ENCODE data around the gene ACTR5. TPM values are rescaled to one million over a fixed set of nuclear protein-coding genes. Genes with fewer than 3 reads are reported as not detected.

Gene ACTR5
- total and polyA plus RNA-seq, 2 of the 13 experiments (the other 11 are each of a cell fraction or from before 2014, with no cell fraction given): 19.5 to 20.5 TPM

- TF ChIP-seq MAZ (IDR thresholded peaks at IDR 0.05; ENCODE audit: borderline replicate concordance, low read depth, low read length) (peak; percentile 44; the same call in 1 of the 2 replicates), MAZ (CRISPR knock-in tag; IDR thresholded peaks at IDR 0.05; ENCODE audit: low read depth) (peak; percentile 20; the same call in 1 of the 2 replicates), ZNF557 (CRISPR knock-in tag; IDR thresholded peaks at IDR 0.05) (no peak), KMT2A (CRISPR knock-in tag; IDR thresholded peaks at IDR 0.05) (no peak), CC2D1A (CRISPR knock-in tag; IDR thresholded peaks at IDR 0.05) (no peak), IKZF1 (IDR thresholded peaks at IDR 0.05) (no peak), ZFX (CRISPR knock-in tag; IDR thresholded peaks at IDR 0.05; ENCODE audit: low read depth) (no peak), CHCHD3 (CRISPR knock-in tag; IDR thresholded peaks at IDR 0.05) (0 out of 2 replicates have a peak, but pooled peaks have one; percentile 64), NR2C2 (CRISPR knock-in tag; IDR thresholded peaks at IDR 0.05; ENCODE audit: borderline replicate concordance) (no peak), ATF3 (CRISPR knock-in tag; IDR thresholded peaks at IDR 0.05) (no peak), YY1 (IDR thresholded peaks at IDR 0.05; ENCODE audit: insufficient read depth, insufficient replicate concordance, low read depth, low read length) (no peak), FOXO1 (CRISPR knock-in tag; IDR thresholded peaks at IDR 0.05) (peak; percentile 29; the same call in 1 of the 2 replicates), ARNT (IDR thresholded peaks at IDR 0.05) (no peak), THRA (CRISPR knock-in tag; IDR thresholded peaks at IDR 0.05; ENCODE audit: borderline replicate concordance) (peak; percentile 55; the same call in 1 of the 2 replicates), ZNF800 (CRISPR knock-in tag; IDR thresholded peaks at IDR 0.05) (0 out of 2 replicates have a peak, but pooled peaks have one; percentile 39), GMEB1 (CRISPR knock-in tag; IDR thresholded peaks at IDR 0.05; ENCODE audit: borderline replicate concordance) (peak; percentile 42; the same call in 1 of the 2 replicates), ZBTB1 (CRISPR knock-in tag; IDR thresholded peaks at IDR 0.05; ENCODE audit: borderline replicate concordance) (no peak), HHEX (CRISPR knock-in tag; IDR thresholded peaks at IDR 0.05) (peak; percentile 25; the same call in 1 of the 2 replicates), ZNF3 (CRISPR knock-in tag; IDR thresholded peaks at IDR 0.05) (no peak), ZNF234 (CRISPR knock-in tag; conservative IDR thresholded peaks at IDR 0.05) (no peak), ZNF589 (CRISPR knock-in tag; conservative IDR thresholded peaks at IDR 0.05) (no peak), ZNF280B (CRISPR knock-in tag; IDR thresholded peaks at IDR 0.05; ENCODE audit: borderline replicate concordance) (peak; percentile 43; the same call in 1 of the 2 replicates), HNRNPLL (IDR thresholded peaks at IDR 0.05; ENCODE audit: low read depth, low read length, poor library complexity, severe bottlenecking) (peak; percentile 56)
Measured at GRCh38 chr20:38730989-38731737, 17.1 kb upstream of the ACTR5 start (continued).
